Measurements from ENCODE around the gene SRD5A1.
A peak's percentile ranks its signal among the peaks of the same experiment; 100 is the strongest.

SRD5A1 gene

GRCh38 chr5:6686501-6686900 lies 53.3 kb downstream of the SRD5A1 start:
- Histone ChIP-seq H3K9ac (ENCODE audit: low read length) (no peak overlapping the region), H3K27me3 (replicated peaks; ENCODE audit: control insufficient read depth, insufficient read depth, low read length) (peaks cover 6% of the 10 kb centered on the region), H3K4me3 (ENCODE audit: low read length) (peak overlapping the region; percentile 81), H3K36me3 (ENCODE audit: control insufficient read depth, insufficient read depth, low read length, severe bottlenecking) (no peaks in the 10 kb centered on the region), H3K4me1 (ENCODE audit: control insufficient read depth, insufficient read depth, low read length) (no peaks in the 10 kb centered on the region), H3K9me3 (ENCODE audit: control insufficient read depth, low read length) (no peaks in the 10 kb centered on the region)
- DNase-seq (ENCODE audit: low read depth), result no peak

- peak overlapping the region; percentile 81 for H3K4me3 ChIP-seq (ENCODE audit: low read length)
- H3K9ac ChIP-seq (ENCODE audit: low read length), result no peak overlapping the region
- H3K27me3 ChIP-seq (replicated peaks; ENCODE audit: control insufficient read depth, insufficient read depth, low read length), result peaks cover 7% of the 10 kb centered on the region
- no peaks in the 10 kb centered on the region for H3K9me3 ChIP-seq (ENCODE audit: control insufficient read depth, low read length)
- no peaks in the 10 kb centered on the region for H3K36me3 ChIP-seq (ENCODE audit: control insufficient read depth, insufficient read depth, low read length, severe bottlenecking)
- no peaks in the 10 kb centered on the region for H3K4me1 ChIP-seq (ENCODE audit: control insufficient read depth, insufficient read depth, low read length)
- peak; percentile 70 for DNase-seq (ENCODE audit: low read depth)
Observed at GRCh38 chr5:6686915-6687409, 53.7 kb downstream of the SRD5A1 start.

GRCh38 chr5:6687505-6687904 lies 54.3 kb downstream of the SRD5A1 start:
- no peaks in the 10 kb centered on the region for H3K36me3 ChIP-seq (ENCODE audit: control insufficient read depth, insufficient read depth, low read length, severe bottlenecking)

GRCh38 chr5:6692906-6693305 lies 59.7 kb downstream of the SRD5A1 start:
- Histone ChIP-seq H3K4me3 (ENCODE audit: low read length) (no peak overlapping the region), H3K27me3 (replicated peaks; ENCODE audit: control insufficient read depth, insufficient read depth, low read length) (peaks cover 5% of the 10 kb centered on the region), H3K9me3 (ENCODE audit: control insufficient read depth, low read length) (no peaks in the 10 kb centered on the region), H3K36me3 (ENCODE audit: control insufficient read depth, insufficient read depth, low read length, severe bottlenecking) (no peaks in the 10 kb centered on the region), H3K9ac (ENCODE audit: low read length) (no peak overlapping the region), H3K4me1 (ENCODE audit: control insufficient read depth, insufficient read depth, low read length) (no peaks in the 10 kb centered on the region)
- DNase-seq (ENCODE audit: low read depth), result no peak

More at GRCh38 chr5:6687505-6687904, 54.3 kb downstream of the SRD5A1 start:
- Histone ChIP-seq H3K4me1 (ENCODE audit: control insufficient read depth, insufficient read depth, low read length) (no peaks in the 10 kb centered on the region), H3K9ac (ENCODE audit: low read length) (no peak overlapping the region), H3K9me3 (ENCODE audit: control insufficient read depth, low read length) (no peaks in the 10 kb centered on the region), H3K4me3 (ENCODE audit: low read length) (peak overlapping the region; percentile 81), H3K27me3 (replicated peaks; ENCODE audit: control insufficient read depth, insufficient read depth, low read length) (peaks cover 9% of the 10 kb centered on the region)
- DNase-seq (ENCODE audit: low read depth), result no peak

GRCh38 chr5:6698696-6699095 lies 65.5 kb downstream of the SRD5A1 start:
- no peaks in the 10 kb centered on the region for H3K9me3 ChIP-seq (ENCODE audit: control insufficient read depth, low read length)
- DNase-seq (ENCODE audit: low read depth), result no peak
- H3K36me3 ChIP-seq (ENCODE audit: control insufficient read depth, insufficient read depth, low read length, severe bottlenecking), result no peaks in the 10 kb centered on the region
- no peak overlapping the region for H3K4me3 ChIP-seq (ENCODE audit: low read length)
- H3K4me1 ChIP-seq (ENCODE audit: control insufficient read depth, insufficient read depth, low read length), result peaks cover 5% of the 10 kb centered on the region
- H3K9ac ChIP-seq (ENCODE audit: low read length), result no peak overlapping the region
- peaks cover 20% of the 10 kb centered on the region for H3K27me3 ChIP-seq (replicated peaks; ENCODE audit: control insufficient read depth, insufficient read depth, low read length)

DNA sequence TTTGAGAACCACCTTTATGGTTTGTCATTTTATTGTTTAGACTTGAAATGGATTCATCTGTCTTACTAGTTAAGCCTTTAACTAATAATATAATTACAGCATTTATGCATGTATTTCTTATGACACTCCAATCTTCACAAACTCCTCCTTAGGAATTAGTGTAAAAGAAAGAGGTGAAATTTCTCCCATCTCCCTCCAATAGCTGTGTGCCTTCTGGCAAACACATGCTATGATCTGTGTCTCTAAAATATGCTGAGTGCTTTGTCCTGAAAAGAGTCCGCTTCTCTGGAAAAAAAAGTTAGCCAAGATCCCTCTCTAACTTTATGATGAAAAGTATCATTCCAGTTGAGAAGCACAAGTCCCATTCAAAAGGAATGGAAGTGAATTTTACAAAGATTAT lies 66.1 kb downstream of the SRD5A1 start:
- Histone ChIP-seq H3K9ac (ENCODE audit: low read length) (no peak overlapping the region), H3K4me3 (ENCODE audit: low read length) (no peak overlapping the region), H3K4me1 (ENCODE audit: control insufficient read depth, insufficient read depth, low read length) (peaks cover 11% of the 10 kb centered on the region), H3K36me3 (ENCODE audit: control insufficient read depth, insufficient read depth, low read length, severe bottlenecking) (no peaks in the 10 kb centered on the region), H3K9me3 (ENCODE audit: control insufficient read depth, low read length) (no peaks in the 10 kb centered on the region), H3K27me3 (replicated peaks; ENCODE audit: control insufficient read depth, insufficient read depth, low read length) (peaks cover 20% of the 10 kb centered on the region)
- no peak for DNase-seq (ENCODE audit: low read depth)

DNA sequence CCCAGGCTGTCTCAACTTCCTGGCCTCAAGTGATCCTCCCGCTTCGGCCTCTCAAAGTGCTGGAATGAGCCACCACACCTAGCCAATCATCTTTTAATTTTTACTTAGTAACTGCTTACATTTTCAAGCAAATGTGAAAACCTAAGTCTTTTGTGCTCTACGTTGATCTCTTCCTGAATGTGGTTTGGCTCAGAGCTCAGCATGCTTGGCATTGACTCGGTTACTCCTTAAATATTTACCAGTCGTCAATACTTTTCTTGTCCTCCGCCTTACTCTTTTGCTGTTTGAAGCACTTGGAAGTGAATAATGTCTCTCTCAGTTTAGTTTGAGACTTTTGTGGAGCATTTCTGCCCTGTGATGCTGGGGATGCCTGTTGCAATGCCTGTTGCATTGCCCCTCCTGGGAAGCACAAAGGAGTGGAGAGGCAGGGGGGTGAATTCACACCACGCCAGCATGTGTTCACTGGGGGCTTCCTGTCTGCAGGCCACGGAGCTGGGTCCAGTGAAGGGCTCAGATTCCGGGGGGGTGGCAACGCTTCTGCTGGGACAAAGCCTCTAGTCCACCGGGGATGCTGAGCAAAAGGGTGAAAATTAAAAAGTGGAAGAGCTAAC lies 66.9 kb downstream of the SRD5A1 start:
- DNase-seq (ENCODE audit: low read depth), result no peak
- Histone ChIP-seq H3K4me3 (ENCODE audit: low read length) (no peak overlapping the region), H3K9ac (ENCODE audit: low read length) (no peak overlapping the region), H3K4me1 (ENCODE audit: control insufficient read depth, insufficient read depth, low read length) (peaks cover 19% of the 10 kb centered on the region), H3K9me3 (ENCODE audit: control insufficient read depth, low read length) (no peaks in the 10 kb centered on the region), H3K36me3 (ENCODE audit: control insufficient read depth, insufficient read depth, low read length, severe bottlenecking) (no peaks in the 10 kb centered on the region), H3K27me3 (replicated peaks; ENCODE audit: control insufficient read depth, insufficient read depth, low read length) (peaks cover 20% of the 10 kb centered on the region)

DNA sequence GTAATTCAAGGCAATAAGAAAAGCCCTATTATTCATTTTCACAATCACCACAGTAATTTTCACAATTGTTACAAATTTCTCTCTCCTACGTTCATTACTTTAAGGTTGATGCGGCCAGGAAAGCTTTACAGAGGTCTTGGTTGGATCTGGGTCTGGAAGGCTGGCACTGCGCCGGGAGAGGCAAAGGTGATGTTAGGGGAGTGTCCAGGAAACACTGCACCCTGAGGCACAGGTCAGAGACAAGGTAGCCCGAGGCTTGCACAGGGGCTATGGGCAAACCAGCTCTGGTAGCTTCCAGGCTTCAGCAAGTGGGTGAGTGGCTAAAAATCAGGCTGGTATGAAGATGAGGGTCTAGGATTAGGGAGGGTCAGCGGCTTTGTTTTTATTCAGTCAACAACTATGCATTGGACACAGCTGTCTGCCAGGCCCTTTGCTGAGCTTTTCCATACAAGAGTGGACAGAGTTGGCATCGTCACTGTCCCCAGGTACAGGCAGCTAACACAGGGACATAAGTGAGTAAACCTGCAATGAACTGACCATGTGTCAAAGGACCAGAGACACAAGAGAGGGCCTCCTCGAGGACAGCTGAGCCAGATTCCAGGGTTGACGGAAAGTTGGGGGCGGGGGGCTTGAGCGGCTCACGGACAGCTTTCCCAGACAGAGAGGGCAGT lies 67.6 kb downstream of the SRD5A1 start:
- Histone ChIP-seq H3K36me3 (ENCODE audit: control insufficient read depth, insufficient read depth, low read length, severe bottlenecking) (no peaks in the 10 kb centered on the region), H3K4me3 (ENCODE audit: low read length) (no peak overlapping the region), H3K9ac (ENCODE audit: low read length) (no peak overlapping the region), H3K27me3 (replicated peaks; ENCODE audit: control insufficient read depth, insufficient read depth, low read length) (peaks cover 20% of the 10 kb centered on the region), H3K9me3 (ENCODE audit: control insufficient read depth, low read length) (no peaks in the 10 kb centered on the region), H3K4me1 (ENCODE audit: control insufficient read depth, insufficient read depth, low read length) (peaks cover 19% of the 10 kb centered on the region)
- no peak for DNase-seq (ENCODE audit: low read depth)

- Histone ChIP-seq H3K9ac (ENCODE audit: low read length) (no peak overlapping the region), H3K36me3 (ENCODE audit: control insufficient read depth, insufficient read depth, low read length, severe bottlenecking) (no peaks in the 10 kb centered on the region), H3K4me3 (ENCODE audit: low read length) (no peak overlapping the region), H3K9me3 (ENCODE audit: control insufficient read depth, low read length) (no peaks in the 10 kb centered on the region), H3K27me3 (replicated peaks; ENCODE audit: control insufficient read depth, insufficient read depth, low read length) (peaks cover 20% of the 10 kb centered on the region), H3K4me1 (ENCODE audit: control insufficient read depth, insufficient read depth, low read length) (peaks cover 19% of the 10 kb centered on the region)
- DNase-seq (ENCODE audit: low read depth), result no peak
Observed at GRCh38 chr5:6701491-6701890, 68.3 kb downstream of the SRD5A1 start.

DNA sequence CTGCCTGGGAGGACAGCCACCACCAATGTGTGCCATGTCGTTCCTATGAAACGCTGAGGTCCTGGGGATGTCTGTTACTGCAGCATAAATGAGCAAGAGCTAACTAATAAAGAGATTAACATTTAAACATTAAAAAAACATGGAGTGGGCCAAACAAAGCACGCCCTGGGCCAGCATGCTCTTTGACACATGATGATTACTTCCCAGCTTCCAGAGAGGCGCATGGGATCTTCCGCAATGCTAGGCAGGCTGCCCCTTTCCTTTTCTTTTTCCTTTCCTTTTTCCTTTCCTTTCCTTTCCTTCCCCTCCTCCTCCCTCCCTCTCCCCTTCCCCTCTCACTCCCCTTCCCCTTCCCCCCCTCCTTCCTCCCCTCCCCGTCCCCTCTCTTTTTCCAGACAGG lies 69.4 kb downstream of the SRD5A1 start:
- H3K9ac ChIP-seq (ENCODE audit: low read length), result no peak overlapping the region
- H3K4me3 ChIP-seq (ENCODE audit: low read length), result no peak overlapping the region
- H3K9me3 ChIP-seq (ENCODE audit: control insufficient read depth, low read length), result no peaks in the 10 kb centered on the region
- peaks cover 19% of the 10 kb centered on the region for H3K27me3 ChIP-seq (replicated peaks; ENCODE audit: control insufficient read depth, insufficient read depth, low read length)
- H3K36me3 ChIP-seq (ENCODE audit: control insufficient read depth, insufficient read depth, low read length, severe bottlenecking), result no peaks in the 10 kb centered on the region
- DNase-seq (ENCODE audit: low read depth), result no peak
- peaks cover 19% of the 10 kb centered on the region for H3K4me1 ChIP-seq (ENCODE audit: control insufficient read depth, insufficient read depth, low read length)

DNA sequence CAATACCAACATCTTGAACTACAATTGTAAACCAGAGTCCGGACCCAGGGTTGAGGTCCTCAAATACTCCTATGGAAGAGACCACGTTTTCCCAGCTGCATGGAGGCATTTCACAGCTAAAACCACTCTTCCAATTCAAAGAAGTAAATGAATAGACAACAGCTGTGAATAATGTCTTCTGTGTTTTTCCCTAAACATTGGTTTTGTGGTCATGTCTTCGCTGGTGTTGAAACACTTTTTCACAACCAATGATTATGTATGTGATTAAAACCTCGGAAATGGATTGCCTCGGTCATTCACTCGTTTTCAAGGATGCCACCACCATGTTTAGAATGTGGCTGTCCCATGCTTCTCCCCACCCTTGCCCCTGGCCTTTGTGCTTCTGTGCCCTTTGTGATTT lies 70.6 kb downstream of the SRD5A1 start:
- H3K27me3 ChIP-seq (replicated peaks; ENCODE audit: control insufficient read depth, insufficient read depth, low read length), result peaks cover 12% of the 10 kb centered on the region
- H3K9ac ChIP-seq (ENCODE audit: low read length), result peak overlapping the region; percentile 41
- no peaks in the 10 kb centered on the region for H3K9me3 ChIP-seq (ENCODE audit: control insufficient read depth, low read length)

More for the DNA sequence above, 70.6 kb downstream of the SRD5A1 start:
- no peak overlapping the region for H3K4me3 ChIP-seq (ENCODE audit: low read length)
- H3K4me1 ChIP-seq (ENCODE audit: control insufficient read depth, insufficient read depth, low read length), result peaks cover 19% of the 10 kb centered on the region
- DNase-seq (ENCODE audit: low read depth), result peak; percentile 30
- H3K36me3 ChIP-seq (ENCODE audit: control insufficient read depth, insufficient read depth, low read length, severe bottlenecking), result no peaks in the 10 kb centered on the region
